Stimulated activated naive CD8-positive, alpha-beta T cell treated with anti-CD3 and anti-CD28 coated beads, Interleukin-15, amount 100 ng/mL, for 72 hours (primary cell): ENCODE results near the gene POU1F1.
"Not testable (repeated sequence)": the region's sequence is repeated elsewhere in the genome, so short reads cannot be mapped to it uniquely, and the experiment has no call there.

ENCODE experiments used
- ATAC-seq: fragments of 150-1000 bp; cut with Tn5 transposase; 2 replicates; pipeline ENCODE4 v1.10.0; 2021; ENCODE audit warnings: mild to moderate bottlenecking, moderate library complexity
- DNase-seq, 2 donors: peaks; one replicate each; pipeline ENCODE4 v3.0.0; 2021 to 2022
- H3K27ac Mint-ChIP-seq, 2 donors: one replicate each; pipeline ENCODE4 v1.8.0; 2022; ENCODE audit warnings: mild to moderate bottlenecking in 2 of 2, mixed read lengths in 2 of 2, moderate library complexity in 2 of 2
- H3K27me3 Mint-ChIP-seq: one replicate; pipeline ENCODE4 v1.8.0; 2022; ENCODE audit warnings: mixed read lengths
- H3K4me1 Mint-ChIP-seq: one replicate; pipeline ENCODE4 v1.8.0; 2022; ENCODE audit warnings: mild to moderate bottlenecking, mixed read lengths
- H3K4me3 Mint-ChIP-seq, 2 donors: one replicate each; pipeline ENCODE4 v1.8.0; 2022; ENCODE audit warnings: mild to moderate bottlenecking in 2 of 2, mixed read lengths in 2 of 2, moderate library complexity in 1 of 2
- H3K9me3 Mint-ChIP-seq, 2 donors: one replicate each; pipeline ENCODE4 v1.8.0; 2022; ENCODE audit warnings: mixed read lengths in 2 of 2

The POU1F1 gene

GRCh38 chr3:87276484-87276883 lies at the start of gene POU1F1:
TSS of gene POU1F1 (minus strand) at chr3:87276584. CDS start at chr3:87276462, 122 bp downstream.
- no peaks in the 10 kb centered on the region for H3K9me3 Mint-ChIP-seq
- peak within 1 kb of the TSS in 1 of 2 donors; percentile 20 for H3K27ac Mint-ChIP-seq
- ATAC-seq, result no peak
- DNase-seq, result no peak
- no peaks in the 10 kb centered on the region for H3K27me3 Mint-ChIP-seq
- H3K4me1 Mint-ChIP-seq, result peaks cover 7% of the 10 kb centered on the region
- no peak within 1 kb of the TSS for H3K4me3 Mint-ChIP-seq

GRCh38 chr3:87324609-87325008 lies 48.2 kb upstream of the POU1F1 start:
- Mint-ChIP-seq H3K27ac (no peak overlapping the region), H3K9me3 (no peaks in the 10 kb centered on the region), H3K4me1 (no peaks in the 10 kb centered on the region), H3K4me3 (no peak overlapping the region), H3K27me3 (peaks cover 31% of the 10 kb centered on the region)
- DNase-seq, result no peak
- ATAC-seq, result no peak

- Mint-ChIP-seq H3K4me1 (no peaks in the 10 kb centered on the region), H3K27ac (no peak overlapping the region), H3K4me3 (no peak overlapping the region), H3K27me3 (peaks cover 36% of the 10 kb centered on the region), H3K9me3 (no peaks in the 10 kb centered on the region)
- ATAC-seq (no peak), DNase-seq (no peak)
Observed at GRCh38 chr3:87320756-87321626, 44.6 kb upstream of the POU1F1 start.

- Mint-ChIP-seq H3K4me1 (no peaks in the 10 kb centered on the region), H3K4me3 (no peak overlapping the region), H3K27me3 (peaks cover 26% of the 10 kb centered on the region), H3K27ac (no peak overlapping the region), H3K9me3 (no peaks in the 10 kb centered on the region)
- ATAC-seq, result no peak
- no peak for DNase-seq
Observed at GRCh38 chr3:87318617-87319021, 42.2 kb upstream of the POU1F1 start.

GRCh38 chr3:87317779-87318178 lies 41.4 kb upstream of the POU1F1 start:
- no peak for ATAC-seq
- H3K4me1 Mint-ChIP-seq, result no peaks in the 10 kb centered on the region
- peaks cover 21% of the 10 kb centered on the region for H3K27me3 Mint-ChIP-seq
- no peak overlapping the region for H3K4me3 Mint-ChIP-seq
- H3K27ac Mint-ChIP-seq, result no peak overlapping the region
- DNase-seq, result no peak
- no peaks in the 10 kb centered on the region for H3K9me3 Mint-ChIP-seq

- Mint-ChIP-seq H3K4me3 (no peak overlapping the region), H3K9me3 (no peaks in the 10 kb centered on the region), H3K4me1 (no peaks in the 10 kb centered on the region), H3K27ac (no peak overlapping the region), H3K27me3 (no peaks in the 10 kb centered on the region)
- ATAC-seq (no peak), DNase-seq (no peak)
Observed at GRCh38 chr3:87313641-87314040, 37.3 kb upstream of the POU1F1 start.

- no peaks in the 10 kb centered on the region for H3K9me3 Mint-ChIP-seq
- ATAC-seq, result no peak
Observed at GRCh38 chr3:87311309-87311708, 34.9 kb upstream of the POU1F1 start.

GRCh38 chr3:87309601-87310000 lies 33.2 kb upstream of the POU1F1 start:
- DNase-seq (no peak), ATAC-seq (no peak)
- Mint-ChIP-seq H3K4me3 (no peak overlapping the region), H3K27ac (no peak overlapping the region), H3K27me3 (no peaks in the 10 kb centered on the region), H3K9me3 (no peaks in the 10 kb centered on the region), H3K4me1 (no peaks in the 10 kb centered on the region)

More at GRCh38 chr3:87311309-87311708, 34.9 kb upstream of the POU1F1 start:
- Mint-ChIP-seq H3K4me3 (no peak overlapping the region), H3K4me1 (no peaks in the 10 kb centered on the region), H3K27me3 (no peaks in the 10 kb centered on the region), H3K27ac (no peak overlapping the region)
- DNase-seq, result no peak

- no peaks in the 10 kb centered on the region for H3K27me3 Mint-ChIP-seq
- H3K27ac Mint-ChIP-seq, result no peak overlapping the region
- no peak overlapping the region for H3K4me3 Mint-ChIP-seq
- ATAC-seq (peak; percentile 43), DNase-seq (no peak)
- H3K9me3 Mint-ChIP-seq, result no peaks in the 10 kb centered on the region
- H3K4me1 Mint-ChIP-seq, result no peaks in the 10 kb centered on the region
Observed at GRCh38 chr3:87307805-87308204, 31.4 kb upstream of the POU1F1 start.

- no peak for ATAC-seq
- H3K9me3 Mint-ChIP-seq, result no peaks in the 10 kb centered on the region
Observed at GRCh38 chr3:87305517-87305916, 29.1 kb upstream of the POU1F1 start.

GRCh38 chr3:87305031-87305430 lies 28.6 kb upstream of the POU1F1 start:
- H3K4me1 Mint-ChIP-seq, H3K4me3 Mint-ChIP-seq, H3K9me3 Mint-ChIP-seq: not testable (repeated sequence)

More at GRCh38 chr3:87305517-87305916, 29.1 kb upstream of the POU1F1 start:
- Mint-ChIP-seq H3K27ac (no peak overlapping the region), H3K4me1 (no peaks in the 10 kb centered on the region), H3K27me3 (no peaks in the 10 kb centered on the region), H3K4me3 (no peak overlapping the region)
- DNase-seq, result no peak

GRCh38 chr3:87298111-87298718 lies 21.8 kb upstream of the POU1F1 start:
- Mint-ChIP-seq H3K4me1 (no peaks in the 10 kb centered on the region), H3K27ac (no peak overlapping the region), H3K9me3 (peaks cover 0 to 5% of the 10 kb centered on the region in 2 donors), H3K4me3 (no peak overlapping the region), H3K27me3 (no peaks in the 10 kb centered on the region)
- ATAC-seq (peak; percentile 57), DNase-seq (no peak)

More at GRCh38 chr3:87305031-87305430, 28.6 kb upstream of the POU1F1 start:
- H3K27me3 Mint-ChIP-seq, H3K27ac Mint-ChIP-seq, ATAC-seq, DNase-seq: not testable (repeated sequence)

- no peak overlapping the region for H3K4me3 Mint-ChIP-seq
- DNase-seq (no peak), ATAC-seq (no peak)
- H3K27ac Mint-ChIP-seq, result no peak overlapping the region
- H3K9me3 Mint-ChIP-seq, result no peaks in the 10 kb centered on the region
- H3K4me1 Mint-ChIP-seq, result no peaks in the 10 kb centered on the region
- H3K27me3 Mint-ChIP-seq, result no peaks in the 10 kb centered on the region
Observed at GRCh38 chr3:87288446-87288845, 12.1 kb upstream of the POU1F1 start.

- H3K4me3 Mint-ChIP-seq, result no peak overlapping the region
- no peak for DNase-seq
- H3K27ac Mint-ChIP-seq, result no peak overlapping the region
- H3K4me1 Mint-ChIP-seq, result no peaks in the 10 kb centered on the region
- H3K9me3 Mint-ChIP-seq, result no peaks in the 10 kb centered on the region
- ATAC-seq, result peak; percentile 53
- H3K27me3 Mint-ChIP-seq, result no peaks in the 10 kb centered on the region
Observed at GRCh38 chr3:87287011-87287410, 10.6 kb upstream of the POU1F1 start.

GRCh38 chr3:87272718-87273341 lies 3.6 kb downstream of the POU1F1 start:
- Mint-ChIP-seq H3K27me3 (no peaks in the 10 kb centered on the region), H3K27ac (no peak overlapping the region)
- peak; percentile 66 for ATAC-seq

More at GRCh38 chr3:87272718-87273341, 3.6 kb downstream of the POU1F1 start:
- peaks cover 42% of the 10 kb centered on the region for H3K4me1 Mint-ChIP-seq
- no peak overlapping the region for H3K4me3 Mint-ChIP-seq
- H3K9me3 Mint-ChIP-seq, result no peaks in the 10 kb centered on the region
- no peak for DNase-seq
